ENCODE data around the gene RNF166. TPM values are rescaled to one million over a fixed set of nuclear protein-coding genes. Genes with fewer than 3 reads are reported as not detected.

The RNF166 gene
- total RNA-seq, 1 experiment from 2014 or later, result 26.5 TPM

DNA sequence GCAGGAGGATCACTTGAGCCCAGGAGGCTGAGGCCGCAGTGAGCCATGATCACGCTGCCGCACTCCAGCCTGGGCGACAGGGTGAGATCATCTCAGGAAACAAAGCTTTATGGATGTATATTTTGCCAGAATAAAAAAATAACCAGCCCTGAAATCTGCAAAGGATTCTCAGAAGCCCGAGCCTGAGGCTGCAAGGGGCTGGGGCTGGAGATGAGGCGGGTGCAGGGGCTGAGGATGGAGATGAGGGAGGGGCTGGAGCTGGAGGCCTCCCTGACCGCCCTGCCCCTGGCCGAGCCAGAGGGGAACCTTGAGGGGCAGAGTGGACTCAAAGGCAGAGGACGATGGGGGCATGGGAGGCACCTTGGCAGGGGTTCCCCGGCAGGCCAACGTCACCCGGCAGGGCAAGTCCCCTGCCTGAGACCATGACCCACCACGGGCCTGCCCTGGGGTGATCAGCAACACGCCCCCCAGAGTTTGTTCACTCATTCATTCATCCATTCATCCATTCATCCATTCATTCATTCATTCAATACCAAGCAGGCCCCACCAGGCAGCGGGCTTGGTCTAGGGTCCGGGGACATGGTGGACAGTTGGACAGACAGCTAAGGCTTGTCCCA lies 46.3 kb upstream of the RNF166 start:
- Histone ChIP-seq H2AFZ (ENCODE audit: low read length) (no peak overlapping the region), H2BK12ac (ENCODE audit: insufficient read length, low read depth, low read length) (no peak overlapping the region), H3K9ac (ENCODE audit: extremely low read depth, insufficient read length, low read length) (no peak overlapping the region), H4K91ac (ENCODE audit: insufficient read length, low read depth, low read length) (no peak overlapping the region), H3K9me3 (ENCODE audit: control insufficient read depth, low read depth, low read length) (no peaks in the 10 kb centered on the region), H4K5ac (ENCODE audit: insufficient read length, low read depth, low read length) (no peak overlapping the region), H3K4me1 (ENCODE audit: insufficient read depth, low read length) (no peaks in the 10 kb centered on the region), H3K56ac (ENCODE audit: insufficient read length, low read depth, low read length) (no peak overlapping the region), H3K27ac (ENCODE audit: insufficient read length, low read depth, low read length) (no peak overlapping the region), H4K20me1 (ENCODE audit: control insufficient read depth, insufficient read depth, insufficient read length) (no peaks in the 10 kb centered on the region), H3K27me3 (ENCODE audit: insufficient read depth, low read length) (no peaks in the 10 kb centered on the region), H3K23ac (ENCODE audit: insufficient read length, low read depth, low read length) (no peak overlapping the region), H2BK120ac (ENCODE audit: low read depth, low read length, poor library complexity, severe bottlenecking) (no peak overlapping the region), H3T11ph (ENCODE audit: low read length) (no peak overlapping the region), H2BK20ac (ENCODE audit: low read depth, low read length, poor library complexity, severe bottlenecking) (no peak overlapping the region), H2BK15ac (ENCODE audit: low read depth, low read length) (no peak overlapping the region), H3K79me1 (ENCODE audit: insufficient read depth, low read depth, low read length, poor library complexity, severe bottlenecking) (no peaks in the 10 kb centered on the region), H4K8ac (replicated peaks; ENCODE audit: insufficient read length, low read depth, low read length) (no peak overlapping the region), H3K79me2 (ENCODE audit: insufficient read depth, low read length) (no peaks in the 10 kb centered on the region), H3K14ac (ENCODE audit: insufficient read depth, low read length) (no peak overlapping the region), H3K18ac (ENCODE audit: insufficient read length, low read depth, low read length) (no peak overlapping the region), H3K23me2 (ENCODE audit: insufficient read length, low read depth, low read length, poor library complexity, severe bottlenecking) (no peaks in the 10 kb centered on the region), H3K4me2 (ENCODE audit: insufficient read depth, insufficient read length, low read length) (no peak overlapping the region), H3K4ac (ENCODE audit: low read depth, low read length) (no peak overlapping the region), H2AK5ac (ENCODE audit: insufficient read length, low read length) (no peak overlapping the region), H2BK5ac (ENCODE audit: insufficient read length, low read length) (no peak overlapping the region)
- no peak overlapping the region for H3K4me3 Mint-ChIP-seq
- no peak for DNase-seq
- H3K4me1 Mint-ChIP-seq, result peaks cover 18 to 34% of the 10 kb centered on the region in 2 experiments
- TF ChIP-seq, protein P1, sequence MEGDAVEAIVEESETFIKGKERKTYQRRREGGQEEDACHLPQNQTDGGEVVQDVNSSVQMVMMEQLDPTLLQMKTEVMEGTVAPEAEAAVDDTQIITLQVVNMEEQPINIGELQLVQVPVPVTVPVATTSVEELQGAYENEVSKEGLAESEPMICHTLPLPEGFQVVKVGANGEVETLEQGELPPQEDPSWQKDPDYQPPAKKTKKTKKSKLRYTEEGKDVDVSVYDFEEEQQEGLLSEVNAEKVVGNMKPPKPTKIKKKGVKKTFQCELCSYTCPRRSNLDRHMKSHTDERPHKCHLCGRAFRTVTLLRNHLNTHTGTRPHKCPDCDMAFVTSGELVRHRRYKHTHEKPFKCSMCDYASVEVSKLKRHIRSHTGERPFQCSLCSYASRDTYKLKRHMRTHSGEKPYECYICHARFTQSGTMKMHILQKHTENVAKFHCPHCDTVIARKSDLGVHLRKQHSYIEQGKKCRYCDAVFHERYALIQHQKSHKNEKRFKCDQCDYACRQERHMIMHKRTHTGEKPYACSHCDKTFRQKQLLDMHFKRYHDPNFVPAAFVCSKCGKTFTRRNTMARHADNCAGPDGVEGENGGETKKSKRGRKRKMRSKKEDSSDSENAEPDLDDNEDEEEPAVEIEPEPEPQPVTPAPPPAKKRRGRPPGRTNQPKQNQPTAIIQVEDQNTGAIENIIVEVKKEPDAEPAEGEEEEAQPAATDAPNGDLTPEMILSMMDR (conservative IDR thresholded peaks at IDR 0.05), result no peak
- peak overlapping the region in 1 of 3 experiments; percentile 82; a peak in 1 of 7 replicates for H3K27ac Mint-ChIP-seq
- no peaks in the 10 kb centered on the region; a peak in 1 of 5 replicates for H3K9me3 Mint-ChIP-seq
- no CpG with 5 or more reads among the region's 16 CpGs for WGBS (ENCODE audit: extremely low coverage, insufficient read length, low lambda C conversion rate)
- H3K36me3 Mint-ChIP-seq (ENCODE audit: insufficient read depth in 1 of 3, low read depth in 3 of 3), result no peaks in the 10 kb centered on the region
- no peaks in the 10 kb centered on the region for H3K27me3 Mint-ChIP-seq (ENCODE audit: low read depth)

Measured in H9 (cell line).